MM.1S (cell line): ENCODE data around the gene HIVEP1.

Source experiments
- DNase-seq: peaks from one replicate; pipeline ENCODE4 v3.0.0-alpha.2; 2015
- H2AFZ ChIP-seq: fragments of 300-600 bp; sonication (generic); 2 replicates; pipeline ENCODE4 v1.6.0; 2016; ENCODE audit warnings: antibody characterized with exemption, low read length
- H3F3A ChIP-seq: fragments of 300-600 bp; sonication (generic); 2 replicates; pipeline ENCODE4 v1.6.1; 2016; ENCODE audit warnings: mild to moderate bottlenecking, antibody characterized with exemption, low read length, moderate library complexity, mixed read lengths; ENCODE audit not compliant: insufficient read depth
- H3K27ac ChIP-seq: fragments of 300-600 bp; sonication (generic); 2 replicates; pipeline ENCODE4 v1.5.1; 2016; ENCODE audit warnings: mild to moderate bottlenecking, low read length
- H3K27me3 ChIP-seq: fragments of 300-600 bp; sonication (generic); replicated peaks from 2 replicates; pipeline ENCODE4 v1.6.0; 2016; ENCODE audit warnings: low read length; ENCODE audit not compliant: insufficient read depth
- H3K36me3 ChIP-seq: fragments of 300-600 bp; sonication (generic); replicated peaks from 2 replicates; pipeline ENCODE4 v1.6.1; 2016; ENCODE audit warnings: mild to moderate bottlenecking, low read length, mixed read lengths; ENCODE audit not compliant: insufficient read depth
- H3K4me1 ChIP-seq: fragments of 300-600 bp; sonication (generic); 2 replicates; pipeline ENCODE4 v1.6.1; 2016; ENCODE audit warnings: low read length, mixed read lengths
- H3K4me2 ChIP-seq: fragments of 300-600 bp; sonication (generic); 2 replicates; pipeline ENCODE4 v1.6.0; 2016; ENCODE audit warnings: low read depth, low read length
- H3K4me3 ChIP-seq: fragments of 300-600 bp; sonication (generic); 2 replicates; pipeline ENCODE4 v1.5.1; 2016; ENCODE audit warnings: low read length, mixed read lengths
- H3K79me2 ChIP-seq: fragments of 300-600 bp; sonication (generic); 2 replicates; pipeline ENCODE4 v1.6.1; 2016; ENCODE audit warnings: mixed run types, low read length, mixed read lengths
- H3K9ac ChIP-seq: fragments of 300-600 bp; sonication (generic); 2 replicates; pipeline ENCODE4 v1.6.1; 2016; ENCODE audit warnings: low read length, mixed read lengths
- H3K9me2 ChIP-seq: fragments of 300-600 bp; sonication (generic); replicated peaks from 2 replicates; pipeline ENCODE4 v1.6.1; 2016; ENCODE audit warnings: mild to moderate bottlenecking, low read length, mixed read lengths; ENCODE audit not compliant: insufficient read depth
- H3K9me3 ChIP-seq: fragments of 300-600 bp; sonication (generic); replicated peaks from 2 replicates; pipeline ENCODE4 v1.6.1; 2016; ENCODE audit warnings: mild to moderate bottlenecking, low read length, mixed read lengths; ENCODE audit not compliant: insufficient read depth
- H4K20me1 ChIP-seq: fragments of 300-600 bp; sonication (generic); 2 replicates; pipeline ENCODE4 v1.6.1; 2016; ENCODE audit warnings: mild to moderate bottlenecking, low read length, moderate library complexity, mixed read lengths; ENCODE audit not compliant: insufficient read depth
- EZH2 ChIP-seq: fragments of 300-600 bp; sonication (generic); optimal IDR thresholded peaks from 2 replicates; pipeline ENCODE3; 2017; ENCODE audit warnings: low read depth, mild to moderate bottlenecking, antibody characterized with exemption, low read length, mixed read lengths
- EZH2phosphoT487 ChIP-seq: fragments of 300-600 bp; sonication (generic); IDR thresholded peaks from 2 replicates; pipeline ENCODE4 v1.6.1; 2018; ENCODE audit warnings: antibody characterized with exemption, low read length
- TF ChIP-seq, protein P1 (sequence below): fragments of 300-600 bp; sonication (generic); IDR thresholded peaks from 2 replicates; pipeline ENCODE4 v1.5.1; 2016; ENCODE audit warnings: antibody characterized with exemption, low read length, mixed read lengths

Gene HIVEP1

DNA sequence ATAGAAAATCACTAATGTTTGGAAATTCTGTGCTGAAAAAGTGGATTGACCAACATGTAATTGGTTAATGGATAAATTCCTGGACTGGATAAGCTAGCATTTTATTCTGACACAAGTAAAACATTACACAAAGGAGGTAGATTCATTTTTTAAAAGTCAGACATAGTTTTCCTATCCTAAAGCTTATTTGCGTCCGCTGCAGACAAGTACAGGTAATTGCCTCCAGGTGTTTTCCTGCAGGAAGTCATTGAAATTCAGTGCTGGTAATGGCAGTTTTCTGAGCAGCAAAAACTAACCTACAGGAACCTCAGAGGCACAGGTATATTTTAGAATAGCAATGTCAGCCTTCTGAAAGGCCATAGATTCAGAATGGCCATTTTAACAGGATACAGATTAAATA, 20.0 kb upstream of the HIVEP1 start:
- H2AFZ ChIP-seq: no peak overlapping the region

DNA sequence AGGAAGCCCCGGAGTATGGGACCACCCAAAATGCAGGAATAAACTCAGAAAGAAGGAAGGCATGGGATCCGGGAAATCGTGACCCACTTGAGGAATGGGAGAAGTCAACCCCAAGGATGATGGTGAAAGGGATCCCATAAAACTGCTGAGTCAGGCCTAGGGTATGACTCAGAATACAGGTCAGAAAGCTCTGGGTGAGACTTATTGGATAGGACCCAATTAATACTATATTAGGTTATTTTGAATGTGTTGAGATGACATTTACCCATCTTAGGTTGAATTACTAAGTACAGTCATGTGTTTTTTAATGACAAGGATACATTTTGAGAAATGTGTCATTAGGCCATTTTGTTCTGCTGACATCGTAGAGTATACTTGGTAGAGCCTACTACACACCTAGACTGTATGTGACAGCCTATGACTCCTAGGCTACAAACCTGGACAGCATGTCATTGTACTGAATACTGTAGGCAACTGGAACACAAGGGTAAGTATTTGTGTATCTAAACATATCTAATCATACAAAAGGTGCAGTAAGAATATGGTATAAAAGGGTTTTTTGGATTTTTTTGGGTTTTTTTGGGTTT, 17.1 kb upstream of the HIVEP1 start:
- DNase-seq: no peak
- Histone ChIP-seq H3K9me3 (no peaks in the 10 kb centered on the region), H3K9me2 (no peaks in the 10 kb centered on the region), H2AFZ (no peak overlapping the region), H3K4me3 (no peak overlapping the region), H3K36me3 (no peaks in the 10 kb centered on the region), H3F3A (no peaks in the 10 kb centered on the region), H4K20me1 (no peaks in the 10 kb centered on the region), H3K79me2 (no peaks in the 10 kb centered on the region), H3K27me3 (no peaks in the 10 kb centered on the region), H3K9ac (no peak overlapping the region), H3K4me2 (no peak overlapping the region), H3K4me1 (no peaks in the 10 kb centered on the region), H3K27ac (no peak overlapping the region)
- TF ChIP-seq EZH2phosphoT487 (no peak), EZH2 (no peak)
- TF ChIP-seq, protein P1, sequence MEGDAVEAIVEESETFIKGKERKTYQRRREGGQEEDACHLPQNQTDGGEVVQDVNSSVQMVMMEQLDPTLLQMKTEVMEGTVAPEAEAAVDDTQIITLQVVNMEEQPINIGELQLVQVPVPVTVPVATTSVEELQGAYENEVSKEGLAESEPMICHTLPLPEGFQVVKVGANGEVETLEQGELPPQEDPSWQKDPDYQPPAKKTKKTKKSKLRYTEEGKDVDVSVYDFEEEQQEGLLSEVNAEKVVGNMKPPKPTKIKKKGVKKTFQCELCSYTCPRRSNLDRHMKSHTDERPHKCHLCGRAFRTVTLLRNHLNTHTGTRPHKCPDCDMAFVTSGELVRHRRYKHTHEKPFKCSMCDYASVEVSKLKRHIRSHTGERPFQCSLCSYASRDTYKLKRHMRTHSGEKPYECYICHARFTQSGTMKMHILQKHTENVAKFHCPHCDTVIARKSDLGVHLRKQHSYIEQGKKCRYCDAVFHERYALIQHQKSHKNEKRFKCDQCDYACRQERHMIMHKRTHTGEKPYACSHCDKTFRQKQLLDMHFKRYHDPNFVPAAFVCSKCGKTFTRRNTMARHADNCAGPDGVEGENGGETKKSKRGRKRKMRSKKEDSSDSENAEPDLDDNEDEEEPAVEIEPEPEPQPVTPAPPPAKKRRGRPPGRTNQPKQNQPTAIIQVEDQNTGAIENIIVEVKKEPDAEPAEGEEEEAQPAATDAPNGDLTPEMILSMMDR: no peak

More for the DNA sequence above, 20.0 kb upstream of the HIVEP1 start:
- Histone ChIP-seq H3K4me2 (no peak overlapping the region), H3K9me2 (no peaks in the 10 kb centered on the region), H3K9ac (no peak overlapping the region), H3K79me2 (no peaks in the 10 kb centered on the region), H3K27ac (no peak overlapping the region), H3F3A (no peaks in the 10 kb centered on the region), H3K27me3 (no peaks in the 10 kb centered on the region), H3K36me3 (no peaks in the 10 kb centered on the region), H3K9me3 (no peaks in the 10 kb centered on the region), H3K4me3 (no peak overlapping the region), H4K20me1 (no peaks in the 10 kb centered on the region), H3K4me1 (no peaks in the 10 kb centered on the region)
- TF ChIP-seq EZH2phosphoT487 (no peak), EZH2 (no peak)
- TF ChIP-seq, protein P1: no peak
- no peak for DNase-seq

DNA sequence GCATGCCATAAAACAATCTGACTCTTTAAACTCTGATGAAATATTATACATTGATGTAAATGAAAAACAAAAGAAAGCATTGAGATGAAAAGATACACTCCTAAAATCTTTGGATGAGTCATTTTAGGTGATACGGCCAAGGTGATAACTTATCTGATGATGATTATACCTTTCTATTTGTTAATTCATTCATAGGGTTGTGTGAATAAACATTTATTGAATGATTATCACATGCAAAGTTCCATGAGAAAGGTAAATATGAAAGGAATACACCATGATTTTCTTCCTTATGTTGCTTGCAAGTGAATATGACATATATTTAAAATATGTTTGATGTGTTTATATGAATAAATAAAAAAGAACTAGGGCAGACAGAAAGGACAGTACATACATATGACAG, 15.4 kb upstream of the HIVEP1 start:
- DNase-seq: no peak
- H3K79me2 ChIP-seq: no peaks in the 10 kb centered on the region
- TF ChIP-seq, protein P1: no peak
- TF ChIP-seq EZH2phosphoT487 (no peak), EZH2 (no peak)
- H3K4me2 ChIP-seq: no peak overlapping the region
- no peaks in the 10 kb centered on the region for H3F3A ChIP-seq
- H3K9ac ChIP-seq: no peak overlapping the region
- H3K4me1 ChIP-seq: no peaks in the 10 kb centered on the region
- H3K9me2 ChIP-seq: no peaks in the 10 kb centered on the region
- H3K4me3 ChIP-seq: no peak overlapping the region
- no peaks in the 10 kb centered on the region for H4K20me1 ChIP-seq
- H3K27me3 ChIP-seq: no peaks in the 10 kb centered on the region
- H3K36me3 ChIP-seq: no peaks in the 10 kb centered on the region
- H3K9me3 ChIP-seq: no peaks in the 10 kb centered on the region
- no peak overlapping the region for H2AFZ ChIP-seq
- H3K27ac ChIP-seq: no peak overlapping the region
